Stimulated activated CD4-positive, alpha-beta T cell treated with anti-CD3 and anti-CD28 coated beads, Interleukin-4, amount 100 ng/mL, for 1 hour (primary cell): ENCODE data around the gene SCAP.
"Not testable (repeated sequence)": the region's sequence is repeated elsewhere in the genome, so short reads cannot be mapped to it uniquely, and the experiment has no call there.

Experiments used
- DNase-seq: peaks from one replicate; pipeline ENCODE4 v3.0.0-alpha.2; 2020

SCAP gene

GRCh38 chr3:47479826-47480160 is 4.1 kb upstream of the SCAP start:
- DNase-seq, result no peak

- DNase-seq, result no peak
Observed at GRCh38 chr3:47478022-47478421, 2.3 kb upstream of the SCAP start.

- no peak for DNase-seq
Observed at GRCh38 chr3:47476644-47477199, 981 bp upstream of the SCAP start.

DNA sequence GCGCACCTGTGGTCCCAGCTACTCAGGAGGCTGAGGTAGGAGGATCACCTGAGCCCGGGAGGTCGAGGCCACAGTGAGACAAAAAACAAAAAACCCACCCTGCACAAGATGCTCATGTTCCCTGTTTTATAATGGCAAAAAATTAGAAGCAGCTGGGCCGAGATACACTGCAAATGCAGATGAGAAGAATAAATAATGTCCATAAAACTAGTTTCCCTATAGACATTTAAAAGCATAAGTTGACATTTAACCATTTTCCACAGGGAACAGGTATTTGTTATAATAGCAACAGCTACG is 537 bp upstream of the SCAP start:
- no peak for DNase-seq

DNA sequence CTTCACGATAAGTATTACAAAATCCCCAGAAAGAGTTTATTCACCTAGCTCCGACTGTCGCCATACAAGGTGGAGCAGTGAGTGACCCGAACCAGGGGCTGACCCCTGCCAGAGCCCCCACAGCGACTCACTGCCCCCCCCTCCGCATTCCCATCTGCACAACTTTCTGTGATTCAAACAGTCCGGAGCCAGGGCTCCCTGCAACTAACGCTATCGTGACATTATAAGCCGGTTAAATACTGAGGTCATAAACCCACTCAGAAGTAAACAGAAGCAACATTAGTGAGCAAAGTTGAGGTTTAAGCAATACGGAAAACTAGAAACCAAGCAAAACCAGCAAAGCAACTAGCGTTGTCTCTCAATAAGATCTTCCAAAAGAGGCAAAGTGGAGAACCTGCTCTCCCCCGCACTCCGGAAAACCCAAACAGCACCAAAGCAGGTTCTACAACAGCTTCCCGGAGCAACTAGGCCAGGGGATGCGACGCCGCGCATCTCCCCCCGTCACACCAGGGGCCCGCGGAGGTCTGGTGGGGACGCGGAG is 642 bp downstream of the SCAP start:
- DNase-seq, result no peak

- no peak for DNase-seq
Observed at GRCh38 chr3:47473391-47473790, 2.4 kb downstream of the SCAP start.

DNA sequence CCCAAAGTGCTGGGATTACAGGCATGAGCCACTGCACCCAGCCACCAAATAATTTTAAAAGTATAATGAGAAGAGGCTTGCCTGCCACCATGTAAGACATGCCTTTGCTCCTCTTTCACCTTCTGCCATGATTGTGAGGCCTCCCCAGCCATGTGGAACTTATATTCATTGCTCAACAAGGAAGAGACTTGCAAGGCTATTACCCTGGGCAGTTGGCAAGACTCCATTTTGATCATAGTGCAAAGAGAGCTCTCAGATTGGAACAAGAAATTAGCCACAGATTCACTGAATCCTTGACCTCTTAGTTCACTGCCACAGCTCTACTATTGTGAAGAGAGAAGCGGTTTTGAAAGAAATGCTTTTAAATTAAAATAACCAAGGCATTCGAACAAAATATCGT is 6.1 kb downstream of the SCAP start:
- DNase-seq, result no peak

- DNase-seq, result not testable (repeated sequence)
Observed at GRCh38 chr3:47468315-47468714, 7.4 kb downstream of the SCAP start.

GRCh38 chr3:47464588-47464987 is 11.2 kb downstream of the SCAP start:
- DNase-seq, result no peak

DNA sequence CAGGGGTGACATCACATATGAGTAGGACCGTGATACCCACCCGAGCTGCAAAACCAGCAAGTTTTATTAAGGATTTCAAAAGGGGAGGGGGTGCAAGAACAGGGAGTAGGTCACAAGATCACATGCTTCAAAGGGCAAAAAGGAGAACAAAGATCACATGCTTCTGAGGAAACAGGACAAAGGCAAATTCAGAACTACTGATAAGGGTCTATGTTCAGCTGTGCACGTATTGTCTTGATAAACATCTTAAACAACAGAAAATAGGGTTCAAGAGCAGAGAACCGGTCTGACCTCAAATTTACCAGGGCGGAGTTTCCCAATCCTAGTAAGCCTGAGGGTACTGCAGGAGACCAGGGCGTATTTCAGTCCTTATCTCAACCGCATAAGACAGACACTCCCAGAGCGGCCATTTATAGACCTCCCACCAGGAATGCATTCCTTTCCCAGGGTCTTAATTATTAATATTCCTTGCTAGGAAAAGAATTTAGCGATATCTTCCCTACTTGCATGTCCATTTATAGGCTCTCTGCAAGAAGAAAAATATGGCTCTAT is 16.1 kb downstream of the SCAP start:
- DNase-seq, result not testable (repeated sequence)

GRCh38 chr3:47456984-47457383 is 18.8 kb downstream of the SCAP start:
- DNase-seq, result no peak

- no peak for DNase-seq
Observed at GRCh38 chr3:47455806-47456452, 19.8 kb downstream of the SCAP start.

GRCh38 chr3:47452453-47453215 is 23.1 kb downstream of the SCAP start:
- no peak for DNase-seq

GRCh38 chr3:47444103-47444502 is 31.6 kb downstream of the SCAP start:
- no peak for DNase-seq

- no peak for DNase-seq
Observed at GRCh38 chr3:47443611-47443995, 32.1 kb downstream of the SCAP start.

- DNase-seq, result no peak
Observed at GRCh38 chr3:47441796-47442551, 33.8 kb downstream of the SCAP start.

- no peak for DNase-seq
Observed at GRCh38 chr3:47440131-47440530, 35.6 kb downstream of the SCAP start.

GRCh38 chr3:47436180-47436579 is 39.6 kb downstream of the SCAP start:
- no peak for DNase-seq

GRCh38 chr3:47434849-47435248 is 40.9 kb downstream of the SCAP start:
- DNase-seq, result no peak

DNA sequence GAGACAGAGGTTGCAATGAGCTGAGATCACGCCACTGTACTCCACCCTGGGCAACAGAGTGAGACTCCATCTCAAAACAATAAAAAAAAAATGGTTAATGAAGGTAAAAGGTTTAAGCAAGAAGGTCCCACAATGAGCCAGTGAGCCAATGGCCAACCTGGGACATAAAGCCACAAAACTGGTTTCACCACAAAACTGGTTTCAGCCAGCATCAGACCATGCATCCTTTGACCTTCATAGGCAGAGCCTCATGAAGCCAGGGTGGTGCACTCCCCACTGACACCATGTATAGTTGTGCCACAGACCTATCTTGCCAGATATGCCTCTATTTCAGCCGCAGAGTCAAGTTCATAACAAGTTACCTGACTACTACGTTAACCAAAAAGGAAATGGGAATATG is 41.9 kb downstream of the SCAP start:
- no peak for DNase-seq

DNA sequence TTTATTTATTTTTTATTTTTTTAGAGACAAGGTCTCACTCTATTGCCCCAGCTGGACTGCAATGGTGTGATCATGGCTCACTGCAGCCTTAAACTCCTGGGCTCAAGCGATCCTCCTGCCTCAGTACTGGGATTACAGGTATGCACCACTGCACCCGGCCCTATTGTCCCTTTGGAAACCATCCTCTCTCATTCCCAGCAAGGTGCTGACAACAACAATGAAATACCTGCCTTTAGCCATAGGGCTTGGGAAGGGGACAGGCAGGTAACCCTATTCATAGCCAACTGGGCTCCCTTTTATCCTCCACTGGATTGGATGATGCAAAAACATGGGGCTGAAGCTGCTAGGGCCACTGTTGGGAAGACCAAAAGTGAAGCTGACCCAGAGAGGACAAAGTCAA is 43.1 kb downstream of the SCAP start:
- DNase-seq, result no peak

DNA sequence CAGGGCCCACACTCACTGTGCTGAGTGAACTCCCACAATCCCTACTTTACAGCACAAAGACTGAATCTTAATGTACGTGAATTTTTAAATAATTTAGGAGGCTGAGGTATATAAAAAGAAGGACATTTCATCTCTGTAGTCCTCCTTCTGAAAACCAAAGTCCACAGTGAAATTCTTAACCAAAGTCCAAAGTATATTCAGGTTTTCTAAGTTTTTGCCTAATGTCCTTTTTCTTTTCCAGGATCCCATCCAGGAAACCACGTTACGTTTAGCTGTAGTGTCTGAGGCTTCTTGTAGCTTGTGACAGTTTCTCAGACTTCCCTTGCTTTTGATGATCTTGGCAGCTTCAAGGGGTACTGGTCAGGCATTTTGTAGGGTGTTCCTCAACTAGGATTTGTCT is 44.5 kb downstream of the SCAP start:
- DNase-seq, result no peak

- no peak for DNase-seq
Observed at GRCh38 chr3:47430606-47431005, 45.1 kb downstream of the SCAP start.
